HEK293T (cell line): ENCODE results near the gene NEXMIF.
"Not testable (repeated sequence)": the region's sequence is repeated elsewhere in the genome, so short reads cannot be mapped to it uniquely, and the experiment has no call there.

Experiments
- CTCF ChIA-PET: fragments of 350-600 bp; formaldehyde crosslinking; extraction: SDS; loops from one replicate; lab custom pipeline; 2021; ENCODE audit warnings: antibody characterized with exemption, inconsistent platforms; lab: Yijun Ruan, JAX
- POLR2A ChIA-PET: fragments of 350-600 bp; formaldehyde crosslinking; extraction: SDS; loops from one replicate; lab custom pipeline; 2020; ENCODE audit warnings: antibody characterized with exemption, inconsistent platforms; lab: Yijun Ruan, JAX
- DNase-seq: peaks from one replicate; pipeline ENCODE4 v3.0.0; 2012; ENCODE audit warnings: mixed read lengths; ENCODE audit errors: extremely low spot score
- ARNT ChIP-seq: fragments of 450-650 bp; IDR thresholded peaks from 2 replicates; pipeline ENCODE4 v1.6.1; 2017; ENCODE audit warnings: mild to moderate bottlenecking
- BHLHE40 ChIP-seq: fragments of 450-650 bp; IDR thresholded peaks from 2 replicates; pipeline ENCODE4 v1.6.1; 2016; ENCODE audit warnings: mild to moderate bottlenecking, moderate library complexity, borderline replicate concordance
- CTBP1 ChIP-seq: fragments of 450-650 bp; IDR thresholded peaks from 2 replicates; pipeline ENCODE4 v1.6.1; 2016; ENCODE audit warnings: borderline replicate concordance
- ELF4 ChIP-seq: fragments of 450-650 bp; IDR thresholded peaks from 2 replicates; pipeline ENCODE4 v1.6.1; 2017; ENCODE audit warnings: antibody characterized with exemption
- FOXA1 ChIP-seq: fragments of 450-650 bp; IDR thresholded peaks from 2 replicates; pipeline ENCODE4 v1.6.1; 2016; ENCODE audit warnings: mild to moderate bottlenecking
- FOXK2 ChIP-seq: fragments of 450-650 bp; IDR thresholded peaks from 2 replicates; pipeline ENCODE4 v1.6.1; 2016; ENCODE audit warnings: mild to moderate bottlenecking
- FOXM1 ChIP-seq: fragments of 450-650 bp; IDR thresholded peaks from 2 replicates; pipeline ENCODE4 v1.6.1; 2017; ENCODE audit warnings: mild to moderate bottlenecking, borderline replicate concordance
- HDGF ChIP-seq: fragments of 450-650 bp; IDR thresholded peaks from 2 replicates; pipeline ENCODE4 v1.6.1; 2017; ENCODE audit warnings: antibody characterized with exemption, borderline replicate concordance
- L3MBTL2 ChIP-seq: fragments of 450-650 bp; conservative IDR thresholded peaks from 2 replicates; pipeline ENCODE4 v1.6.1; 2016; ENCODE audit warnings: mild to moderate bottlenecking
- LEF1 ChIP-seq: fragments of 450-650 bp; IDR thresholded peaks from 2 replicates; pipeline ENCODE4 v1.6.1; 2017; ENCODE audit warnings: mild to moderate bottlenecking, borderline replicate concordance
- NFRKB ChIP-seq: fragments of 450-650 bp; IDR thresholded peaks from 2 replicates; pipeline ENCODE4 v1.6.1; 2016; ENCODE audit warnings: mild to moderate bottlenecking, moderate library complexity
- SP1 ChIP-seq: fragments of 450-650 bp; IDR thresholded peaks from 2 replicates; pipeline ENCODE4 v1.6.1; 2017
- SUZ12 ChIP-seq: fragments of 450-650 bp; IDR thresholded peaks from 2 replicates; pipeline ENCODE4 v1.6.1; 2016; ENCODE audit warnings: mild to moderate bottlenecking
- TARDBP ChIP-seq: fragments of 450-650 bp; IDR thresholded peaks from 2 replicates; pipeline ENCODE4 v1.6.1; 2016
- ZNF384 ChIP-seq: fragments of 450-650 bp; IDR thresholded peaks from 2 replicates; pipeline ENCODE4 v1.6.1; 2016
- TF ChIP-seq, protein P1 (sequence below): fragments of 450-650 bp; IDR thresholded peaks from 2 replicates; pipeline ENCODE4 v1.6.1; 2016

Gene NEXMIF

DNA sequence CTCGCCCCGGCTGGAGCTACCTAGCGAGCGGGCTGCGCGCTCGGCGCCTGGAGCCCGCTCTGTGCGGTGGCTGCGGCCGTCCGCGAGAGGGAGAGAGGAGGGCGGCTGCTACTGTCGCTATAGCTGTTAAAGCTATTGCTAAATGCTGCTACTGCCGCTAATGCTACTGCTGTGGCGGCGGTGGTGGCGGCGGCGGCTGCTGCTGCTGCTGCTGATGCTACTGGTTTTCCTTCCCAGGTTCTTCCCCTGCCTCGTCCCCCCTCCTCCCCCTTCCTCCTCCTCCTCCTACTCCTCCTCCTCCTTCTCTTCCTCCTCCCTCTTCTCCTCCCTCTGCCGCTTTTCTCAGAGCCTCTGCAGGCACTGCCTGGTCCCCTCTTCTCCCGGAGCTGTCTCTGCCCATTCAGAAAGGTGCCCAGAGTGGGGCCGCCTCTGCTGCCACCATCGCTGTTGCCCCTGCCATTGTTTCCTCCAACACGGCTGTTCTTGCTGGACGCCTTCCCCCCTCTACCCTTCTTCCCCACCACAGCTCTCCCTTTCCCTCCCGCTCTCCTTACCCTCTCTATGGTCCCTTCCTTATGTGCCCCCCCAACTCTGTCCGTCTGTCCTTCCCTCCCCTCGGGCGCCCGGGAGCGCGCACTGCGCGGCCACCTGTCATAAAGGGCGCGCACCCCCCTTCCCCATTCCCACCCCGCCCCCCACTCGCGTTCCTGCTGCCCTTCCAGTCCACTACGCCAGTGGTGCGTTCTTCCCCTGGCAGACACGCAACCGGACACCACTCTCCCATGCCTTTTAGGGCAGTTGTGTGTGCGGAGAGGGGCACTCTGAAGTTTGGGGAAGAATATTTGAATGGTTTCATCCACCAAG, at the start of gene NEXMIF:
NEXMIF (minus strand) TSS at position 228 of the 864 bp plus-strand sequence.
- TF ChIP-seq NFRKB (no peak), SP1 (no peak), HDGF (no peak), CTBP1 (no peak), LEF1 (no peak), ARNT (no peak), L3MBTL2 (no peak), SUZ12 (no peak), FOXA1 (no peak), TARDBP (no peak)
- ChIA-PET POLR2A (no interaction called here), CTCF (no interaction called here)
- DNase-seq, result peak; percentile 62

DNA sequence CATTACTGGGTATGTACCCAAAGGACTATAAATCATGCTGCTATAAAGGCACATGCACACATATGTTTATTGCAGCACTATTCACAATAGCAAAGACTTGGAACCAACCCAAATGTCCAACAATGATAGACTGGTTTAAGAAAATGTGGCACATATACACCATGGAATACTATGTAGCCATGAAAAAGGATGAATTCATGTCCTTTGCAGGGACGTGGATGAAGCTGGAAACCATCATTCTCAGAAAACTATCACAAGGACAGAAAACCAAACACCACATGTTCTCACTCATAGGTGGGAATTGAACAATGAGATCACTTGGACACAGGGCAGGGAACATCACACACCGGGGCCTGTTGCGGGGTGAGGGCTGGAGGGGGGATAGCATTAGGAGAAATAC, 36.7 kb upstream of the NEXMIF start:
- POLR2A ChIA-PET, DNase-seq: not testable (repeated sequence)

DNA sequence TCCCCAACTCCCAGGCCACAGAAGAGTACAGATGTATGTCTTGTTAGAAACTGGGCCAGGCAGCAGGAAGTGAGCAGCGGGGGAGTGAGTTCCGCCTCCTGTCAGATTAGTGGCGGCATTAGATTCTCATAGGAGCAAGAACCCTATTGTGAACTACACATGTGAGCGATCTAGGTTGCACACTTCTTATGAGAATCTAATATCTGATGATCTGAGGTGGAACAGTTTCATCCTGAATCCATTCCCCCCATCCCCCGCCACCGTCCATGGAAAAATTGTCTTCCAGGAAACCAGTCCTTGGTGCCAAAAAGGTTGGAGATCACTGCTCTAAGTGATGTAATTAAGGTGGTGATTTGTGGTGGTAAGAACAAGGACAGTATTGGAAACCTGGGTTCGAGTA, 24.5 kb upstream of the NEXMIF start:
- TF ChIP-seq L3MBTL2 (no peak), LEF1 (no peak), SP1 (no peak), ELF4 (no peak)
- ChIA-PET CTCF (no interaction called here), POLR2A (no interaction called here)
- no peak for DNase-seq

More for the DNA sequence above, 36.7 kb upstream of the NEXMIF start:
- CTCF ChIA-PET, result not testable (repeated sequence)

DNA sequence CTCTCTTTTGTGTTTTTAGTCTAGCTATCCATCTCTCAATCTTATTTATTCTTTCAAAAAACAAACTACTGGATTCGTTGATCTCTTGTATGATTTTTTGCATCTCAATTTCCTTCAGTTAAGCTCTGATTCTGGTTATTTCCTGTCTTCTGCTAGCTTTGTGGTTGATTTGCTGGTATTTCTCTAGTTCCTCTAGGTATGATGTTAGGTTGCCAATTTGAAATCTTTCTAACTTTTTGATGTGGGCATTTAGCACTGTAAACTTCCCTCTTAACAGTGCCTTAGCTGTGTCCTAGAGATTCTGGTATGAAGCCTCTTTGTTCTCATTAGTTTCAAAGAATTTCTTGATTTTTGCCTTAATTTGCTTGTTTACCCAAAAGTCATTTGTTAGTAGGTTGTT, 15.2 kb upstream of the NEXMIF start:
- ChIA-PET POLR2A (no interaction called here), CTCF (no interaction called here)
- DNase-seq, result no peak
- no peak for TF ChIP-seq ARNT

DNA sequence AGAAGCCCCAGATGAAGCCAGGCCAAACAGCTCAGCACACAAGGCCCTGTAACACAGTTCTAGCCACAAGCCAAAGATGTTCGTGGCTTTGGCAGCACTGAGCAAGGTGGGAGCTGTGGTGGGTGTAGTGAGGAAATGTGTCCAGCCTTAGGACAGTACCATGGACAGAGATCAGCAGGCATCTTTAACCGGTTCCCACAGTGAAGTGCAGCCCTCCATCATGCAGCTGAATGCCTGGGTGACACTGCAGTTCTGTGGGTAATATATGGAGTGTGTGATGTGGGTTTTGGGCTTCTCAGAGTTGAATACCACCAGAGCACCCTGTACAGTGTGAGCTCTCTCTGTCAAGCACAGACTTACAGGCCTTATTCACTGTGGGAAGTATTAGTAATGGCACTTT, 6.0 kb upstream of the NEXMIF start:
- ChIA-PET CTCF (no interaction called here), POLR2A (no interaction called here)
- no peak for DNase-seq
- no peak for TF ChIP-seq TARDBP
- TF ChIP-seq FOXK2, result no peak
- no peak for TF ChIP-seq LEF1
- TF ChIP-seq FOXA1, result no peak
- no peak for TF ChIP-seq HDGF

DNA sequence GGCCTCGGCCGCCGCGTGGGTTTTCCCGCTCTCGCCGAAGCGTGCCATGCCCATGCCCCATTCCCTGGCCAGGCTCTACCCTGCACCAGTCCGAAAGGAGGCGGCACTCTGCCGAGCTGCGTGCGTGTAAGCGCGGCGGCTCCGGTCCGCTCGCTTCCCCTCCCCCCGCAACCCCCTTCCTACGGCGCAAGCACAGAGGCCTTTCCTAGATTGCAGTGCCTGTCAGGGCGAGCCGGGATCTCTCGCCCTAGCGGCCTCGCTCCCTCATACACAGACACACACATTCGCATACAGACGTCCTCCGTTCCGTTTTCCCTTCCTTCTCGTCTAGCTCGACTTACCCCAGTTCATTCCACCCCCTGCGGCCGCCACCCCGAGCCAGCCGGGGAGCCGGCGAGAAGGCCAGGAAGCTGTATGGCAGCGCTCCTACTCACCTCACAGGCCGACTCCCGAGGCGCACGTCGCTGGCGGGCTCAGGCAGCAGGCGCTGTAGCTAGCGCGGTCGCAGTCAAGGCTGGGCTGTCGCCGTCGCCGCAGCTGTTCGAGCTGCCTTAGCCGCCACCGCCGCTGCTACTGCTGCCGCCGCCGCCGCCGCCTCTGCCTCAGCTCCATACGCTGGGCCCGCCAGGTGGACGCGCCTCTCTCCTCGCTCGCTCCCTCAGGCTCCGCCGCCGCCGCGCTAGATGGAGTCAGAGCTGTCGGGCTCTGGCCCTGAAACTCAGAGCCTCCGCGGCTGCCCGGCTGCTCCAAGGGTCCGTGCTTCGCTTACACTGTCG, 615 bp downstream of the NEXMIF start:
- CTCF ChIA-PET, result no interaction called here
- DNase-seq, result peak; percentile 52
- POLR2A ChIA-PET, result no interaction called here
- TF ChIP-seq SP1 (no peak), L3MBTL2 (peak; percentile 66), LEF1 (no peak), FOXM1 (no peak)

DNA sequence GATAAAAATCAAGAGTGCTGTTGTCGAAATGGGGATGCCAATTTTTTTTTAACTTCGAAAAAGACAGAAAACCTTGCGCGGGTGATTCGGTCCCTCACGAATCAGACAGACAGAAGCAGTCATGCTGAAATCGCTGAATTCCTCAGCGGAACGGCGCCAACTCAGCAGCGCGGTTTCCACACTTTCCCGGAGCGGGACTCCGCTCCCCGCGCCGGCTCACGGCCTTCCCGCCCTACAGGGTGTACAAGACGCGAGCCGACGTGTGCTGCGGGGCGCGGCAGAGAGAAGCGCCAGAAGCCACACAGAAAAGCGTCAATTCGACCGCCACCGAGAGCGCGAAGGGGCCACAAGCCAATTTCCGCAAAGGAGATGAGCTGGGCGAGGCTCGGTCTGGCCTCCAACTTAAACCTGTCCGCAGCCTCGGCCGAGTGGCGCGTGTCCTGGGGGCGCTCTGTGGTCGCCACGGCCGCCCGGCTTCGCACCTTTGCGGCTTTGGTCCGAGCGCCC, 1.3 kb downstream of the NEXMIF start:
- DNase-seq, result no peak
- ChIA-PET CTCF (no interaction called here), POLR2A (no interaction called here)
- no peak for TF ChIP-seq LEF1
- no peak for TF ChIP-seq BHLHE40
- TF ChIP-seq FOXA1, result no peak
- TF ChIP-seq ARNT, result no peak
- no peak for TF ChIP-seq FOXM1
- TF ChIP-seq NFRKB, result no peak
- no peak for TF ChIP-seq ZNF384
- no peak for TF ChIP-seq ELF4
- TF ChIP-seq L3MBTL2, result no peak
- TF ChIP-seq CTBP1, result no peak
- no peak for TF ChIP-seq TARDBP
- TF ChIP-seq FOXK2, result no peak

DNA sequence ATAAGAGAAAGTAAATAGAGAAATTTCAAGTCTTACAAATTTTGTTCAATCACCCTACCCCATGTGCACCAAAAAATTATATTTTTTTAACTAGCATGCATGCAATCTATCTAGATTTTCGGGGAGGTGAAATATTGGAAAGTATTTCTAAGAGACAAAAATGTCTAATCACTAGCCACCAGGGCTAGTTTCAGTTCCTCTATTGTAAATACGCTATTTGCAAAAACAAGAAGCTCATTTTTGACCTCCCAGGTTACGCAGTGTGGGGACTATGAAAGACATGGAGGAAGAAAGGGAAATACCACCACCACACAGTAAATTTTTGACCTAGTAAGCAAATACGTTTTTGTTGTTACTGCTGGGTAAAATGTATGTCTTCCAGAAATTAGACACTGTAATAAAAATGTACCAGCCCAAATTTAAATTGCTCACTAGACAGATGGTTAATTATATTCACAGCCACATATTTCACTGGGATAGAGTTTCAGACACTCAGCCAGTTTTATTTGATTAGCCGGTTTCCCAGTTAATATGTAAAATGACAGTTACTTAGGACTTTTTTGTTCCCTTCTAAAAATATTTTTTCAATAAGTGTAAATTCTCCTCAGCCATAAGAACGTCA, 2.2 kb downstream of the NEXMIF start:
- TF ChIP-seq BHLHE40 (no peak), LEF1 (no peak), SUZ12 (no peak), ARNT (no peak), ZNF384 (no peak), ELF4 (no peak), TARDBP (no peak), CTBP1 (no peak), L3MBTL2 (no peak), HDGF (no peak), FOXM1 (no peak), FOXK2 (no peak), NFRKB (no peak)
- TF ChIP-seq, protein P1, sequence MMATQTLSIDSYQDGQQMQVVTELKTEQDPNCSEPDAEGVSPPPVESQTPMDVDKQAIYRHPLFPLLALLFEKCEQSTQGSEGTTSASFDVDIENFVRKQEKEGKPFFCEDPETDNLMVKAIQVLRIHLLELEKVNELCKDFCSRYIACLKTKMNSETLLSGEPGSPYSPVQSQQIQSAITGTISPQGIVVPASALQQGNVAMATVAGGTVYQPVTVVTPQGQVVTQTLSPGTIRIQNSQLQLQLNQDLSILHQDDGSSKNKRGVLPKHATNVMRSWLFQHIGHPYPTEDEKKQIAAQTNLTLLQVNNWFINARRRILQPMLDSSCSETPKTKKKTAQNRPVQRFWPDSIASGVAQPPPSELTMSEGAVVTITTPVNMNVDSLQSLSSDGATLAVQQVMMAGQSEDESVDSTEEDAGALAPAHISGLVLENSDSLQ, result no peak
- ChIA-PET CTCF (interaction anchor here (0.7 kb wide), 1 partner anchor 25 kb away, joined by 3 read pairs; no protein-coding TSS in a partner anchor), POLR2A (no interaction called here)
- DNase-seq, result no peak
